HCT116 (cell line): Measurements from ENCODE around the gene ENPEP. TPM values are rescaled to one million over a fixed set of nuclear protein-coding genes. Genes with fewer than 3 reads are reported as not detected.

ENCODE experiments used
- ATAC-seq: fragments of 200-7000 bp; cut with Tn5 transposase; 2 replicates; pipeline ENCODE4 v1.9.1; 2020; ENCODE audit warnings: mild to moderate bottlenecking, moderate library complexity
- BruUV-seq: library from RNA; stranded (reverse); fragments of 400-500 nt; replicated peaks from 2 replicates; lab custom pipeline; 2021; lab: Mats Ljungman, UMichigan
- CTCF ChIA-PET: fragments of 300-600 bp; sonication (Branson Sonifier 250); formaldehyde crosslinking; loops from one replicate; lab custom pipeline; 2021; ENCODE audit warnings: antibody characterized with exemption; lab: Charles Lee
- POLR2A ChIA-PET: fragments of 300-600, 350-600 bp; sonication (Branson Sonifier 250); formaldehyde crosslinking; loops from one replicate; lab custom pipeline; 2021; ENCODE audit warnings: antibody characterized with exemption; lab: Charles Lee
- RAD21 ChIA-PET, 2 experiments: fragments of 300-600 bp; sonication (Branson Sonifier 250); formaldehyde crosslinking; loops; one replicate each; lab custom pipeline; 2023; ENCODE audit warnings: low total read pairs in 2 of 2; ENCODE audit not compliant: uncharacterized antibody in 2 of 2, unreplicated experiment in 2 of 2, low non-redundant PET in 1 of 2; lab: Charles Lee
- DNase-seq: peaks from one replicate; pipeline ENCODE4 v3.0.0-alpha.2; 2010; ENCODE audit warnings: low read depth, low spot score
- H2AFZ ChIP-seq: fragments of 200-600 bp; shearing (Covaris generic), sonication (generic); 2 replicates; pipeline ENCODE4 v1.6.1; 2017; ENCODE audit warnings: low read depth, mixed run types, mixed read lengths, antibody characterized with exemption, low read length; ENCODE audit not compliant: poor library complexity, severe bottlenecking
- H3K27ac ChIP-seq: 2 replicates; pipeline ENCODE4 v1.5.1; 2012; ENCODE audit warnings: low read depth, low read length
- H3K27me3 ChIP-seq: fragments of 200-600 bp; sonication (generic); 2 replicates; pipeline ENCODE4 v1.6.1; 2016; ENCODE audit warnings: mixed run types, low read length, mixed read lengths; ENCODE audit not compliant: insufficient read depth
- H3K36me3 ChIP-seq, 2 experiments: fragments of 200-500 bp in 1 of 2; fragments of 200-600 bp in 1 of 2; sonication (Bioruptor generic) in 1 of 2; sonication (generic) in 1 of 2; 2 replicates each; pipeline versions ENCODE4 v1.5.1 to v1.6.1; 2014 to 2016; ENCODE audit warnings: low read length in 2 of 2, inconsistent platforms in 1 of 2, mixed read lengths in 1 of 2, mixed run types in 1 of 2; ENCODE audit not compliant: insufficient read depth in 2 of 2, control insufficient read depth in 1 of 2
- H3K4me1 ChIP-seq, 2 experiments: fragments of 200-600 bp in 1 of 2; sonication (generic) in 1 of 2; 2 replicates each; pipeline versions ENCODE4 v1.5.1 to v1.6.1; 2012 to 2017; ENCODE audit warnings: low read length in 2 of 2, inconsistent platforms in 1 of 2, mild to moderate bottlenecking in 1 of 2, mixed read lengths in 1 of 2, mixed run types in 1 of 2, moderate library complexity in 1 of 2; ENCODE audit not compliant: insufficient read depth in 2 of 2, control insufficient read depth in 1 of 2
- H3K4me2 ChIP-seq: fragments of 200-600 bp; sonication (generic); 2 replicates; pipeline ENCODE4 v1.6.1; 2017; ENCODE audit warnings: mixed run types, low read length, mixed read lengths
- H3K4me3 ChIP-seq, 2 experiments: fragments of 200-600 bp in 1 of 2; sonication (generic) in 1 of 2; replicated peaks in 1 of 2; 2 replicates each; pipeline ENCODE4 v1.5.1; 2011 to 2016; ENCODE audit warnings: low read length in 2 of 2, control low read depth in 1 of 2, low read depth in 1 of 2, mild to moderate bottlenecking in 1 of 2, mixed read lengths in 1 of 2, mixed run types in 1 of 2
- H3K79me2 ChIP-seq: fragments of 200-600 bp; sonication (generic); 2 replicates; pipeline ENCODE4 v1.6.1; 2017; ENCODE audit warnings: mild to moderate bottlenecking, mixed run types, low read length, moderate library complexity, mixed read lengths; ENCODE audit not compliant: insufficient read depth
- H3K9ac ChIP-seq: fragments of 200-600 bp; sonication (generic); 2 replicates; pipeline ENCODE4 v1.6.1; 2016; ENCODE audit warnings: low read length, mixed read lengths
- H3K9me2 ChIP-seq: fragments of 200-600 bp; sonication (generic), shearing (Covaris generic); 2 replicates; pipeline ENCODE4 v1.6.1; 2017; ENCODE audit warnings: mixed run types, mild to moderate bottlenecking, moderate library complexity; ENCODE audit not compliant: insufficient read depth
- H3K9me3 ChIP-seq, 2 experiments: fragments of 200-500 bp in 1 of 2; fragments of 200-600 bp in 1 of 2; sonication (Bioruptor generic) in 1 of 2; sonication (generic) in 1 of 2; 2 replicates each; pipeline ENCODE4 v1.6.1; 2014 to 2017; ENCODE audit warnings: low read length in 2 of 2, mixed read lengths in 2 of 2, inconsistent platforms in 1 of 2, low read depth in 1 of 2, mild to moderate bottlenecking in 1 of 2, mixed run types in 1 of 2, moderate library complexity in 1 of 2; ENCODE audit not compliant: control insufficient read depth in 1 of 2, insufficient read depth in 1 of 2
- H4K20me1 ChIP-seq: fragments of 200-600 bp; sonication (generic), shearing (Covaris generic); 2 replicates; pipeline ENCODE4 v1.6.1; 2017; ENCODE audit warnings: mixed run types, mild to moderate bottlenecking, moderate library complexity; ENCODE audit not compliant: insufficient read depth
- CBX3 ChIP-seq: IDR thresholded peaks from 2 replicates; pipeline ENCODE4 v1.6.1; 2012; ENCODE audit warnings: low read depth
- EGR1 ChIP-seq: IDR thresholded peaks from 2 replicates; pipeline ENCODE4 v1.6.1; 2012; ENCODE audit warnings: low read depth
- EZH2 ChIP-seq: fragments of 200-600 bp; sonication (generic); IDR thresholded peaks from 2 replicates; pipeline ENCODE4 v1.6.1; 2017; ENCODE audit warnings: antibody characterized with exemption, mixed run types
- EZH2phosphoT487 ChIP-seq: fragments of 200-600 bp; IDR thresholded peaks from 2 replicates; pipeline ENCODE4 v1.6.1; 2018; ENCODE audit warnings: antibody characterized with exemption, borderline replicate concordance
- FOSL1 ChIP-seq: IDR thresholded peaks from 2 replicates; pipeline ENCODE4 v1.6.1; 2012; ENCODE audit warnings: low read depth
- JUND ChIP-seq: IDR thresholded peaks from 2 replicates; pipeline ENCODE4 v1.6.1; 2012
- POLR2A ChIP-seq: IDR thresholded peaks from 2 replicates; pipeline ENCODE4 v1.7.0; 2011; ENCODE audit warnings: borderline replicate concordance; ENCODE audit not compliant: insufficient read depth, insufficient read length; ENCODE audit errors: extremely low read depth
- RAD21 ChIP-seq: IDR thresholded peaks from 2 replicates; pipeline ENCODE4 v1.6.1; 2012; ENCODE audit warnings: low read depth, mild to moderate bottlenecking
- SP1 ChIP-seq: IDR thresholded peaks from 2 replicates; pipeline ENCODE4 v1.6.1; 2012; ENCODE audit warnings: low read depth
- SRF ChIP-seq: IDR thresholded peaks from 2 replicates; pipeline ENCODE4 v1.6.1; 2012; ENCODE audit warnings: low read depth
- TCF7L2 ChIP-seq: IDR thresholded peaks from 2 replicates; pipeline ENCODE4 v1.7.0; 2011; ENCODE audit warnings: borderline replicate concordance, inconsistent platforms; ENCODE audit not compliant: insufficient read depth, insufficient read length; ENCODE audit errors: extremely low read depth
- YY1 ChIP-seq: IDR thresholded peaks from 2 replicates; pipeline ENCODE4 v1.6.1; 2011; ENCODE audit warnings: low read length, low read depth, moderate library complexity, mild to moderate bottlenecking; ENCODE audit not compliant: insufficient replicate concordance; ENCODE audit errors: extremely low read depth
- intact Hi-C: fragments of 100-400 bp; cut with micrococcal nuclease; formaldehyde crosslinking; loops from 2 replicates; pipeline ENCODE4 v1.10.0; 2022
- total RNA-seq: library from RNA; stranded (reverse); gene quantifications from one replicate; pipeline ENCODE4 v1.2.1, GENCODE V29; 2021; ENCODE audit not compliant: unreplicated experiment
- TF ChIP-seq, protein P1 (sequence below): IDR thresholded peaks from 2 replicates; pipeline ENCODE4 v1.6.1; 2011; ENCODE audit warnings: mild to moderate bottlenecking, low read length, moderate library complexity; ENCODE audit not compliant: insufficient replicate concordance; ENCODE audit errors: extremely low read depth
- TF ChIP-seq, protein P2 (sequence below): IDR thresholded peaks from 2 replicates; pipeline ENCODE4 v1.6.1; 2012

Gene ENPEP
- total RNA-seq, 1 experiment from 2014 or later = 4.5 TPM

DNA sequence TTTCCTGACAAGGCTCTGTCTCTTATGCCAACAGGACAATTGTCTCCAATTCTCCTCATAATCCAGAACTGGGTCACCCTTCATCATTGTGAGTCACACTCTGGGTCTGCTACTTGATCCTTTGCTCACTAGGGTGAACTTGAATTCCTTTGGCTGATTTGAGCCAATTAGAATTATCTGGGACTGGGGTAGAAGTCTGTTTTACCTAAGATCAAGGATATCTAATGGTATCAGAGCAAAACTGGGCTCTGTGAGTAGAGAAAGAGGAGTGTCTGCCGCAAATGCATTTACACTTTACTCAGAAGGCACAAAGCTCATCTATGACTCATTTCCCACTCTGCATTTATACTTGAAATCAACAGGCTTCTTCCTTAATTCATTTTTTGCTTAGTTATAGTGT lies 74.3 kb downstream of the ENPEP start:
- intact Hi-C loops = no loop called here
- Histone ChIP-seq H4K20me1 (no peaks in the 10 kb centered on the region), H3K4me1 (peaks cover 0 to 11% of the 10 kb centered on the region in 2 experiments; a peak in 2 of 4 replicates), H3K9ac (no peak overlapping the region), H3K79me2 (no peaks in the 10 kb centered on the region), H3K36me3 (no peaks in the 10 kb centered on the region), H3K9me3 (no peaks in the 10 kb centered on the region), H3K4me3 (no peak overlapping the region), H3K27ac (no peak overlapping the region), H3K27me3 (no peaks in the 10 kb centered on the region), H2AFZ (peak overlapping the region; percentile 15), H3K4me2 (peak overlapping the region; percentile 43), H3K9me2 (no peaks in the 10 kb centered on the region)
- ChIA-PET RAD21 (no interaction called here), POLR2A (no interaction called here), CTCF (interaction anchor here (1.0 kb wide), 1 partner anchor 32 kb away, joined by 3 read pairs; no protein-coding TSS in a partner anchor)
- DNase-seq = peak; percentile 6
- ATAC-seq = peak; percentile 49; the same call in 1 of the 2 replicates
- TF ChIP-seq, protein P1, sequence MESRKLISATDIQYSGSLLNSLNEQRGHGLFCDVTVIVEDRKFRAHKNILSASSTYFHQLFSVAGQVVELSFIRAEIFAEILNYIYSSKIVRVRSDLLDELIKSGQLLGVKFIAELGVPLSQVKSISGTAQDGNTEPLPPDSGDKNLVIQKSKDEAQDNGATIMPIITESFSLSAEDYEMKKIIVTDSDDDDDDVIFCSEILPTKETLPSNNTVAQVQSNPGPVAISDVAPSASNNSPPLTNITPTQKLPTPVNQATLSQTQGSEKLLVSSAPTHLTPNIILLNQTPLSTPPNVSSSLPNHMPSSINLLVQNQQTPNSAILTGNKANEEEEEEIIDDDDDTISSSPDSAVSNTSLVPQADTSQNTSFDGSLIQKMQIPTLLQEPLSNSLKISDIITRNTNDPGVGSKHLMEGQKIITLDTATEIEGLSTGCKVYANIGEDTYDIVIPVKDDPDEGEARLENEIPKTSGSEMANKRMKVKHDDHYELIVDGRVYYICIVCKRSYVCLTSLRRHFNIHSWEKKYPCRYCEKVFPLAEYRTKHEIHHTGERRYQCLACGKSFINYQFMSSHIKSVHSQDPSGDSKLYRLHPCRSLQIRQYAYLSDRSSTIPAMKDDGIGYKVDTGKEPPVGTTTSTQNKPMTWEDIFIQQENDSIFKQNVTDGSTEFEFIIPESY = no peak
- TF ChIP-seq SP1 = peak; percentile 32
- peak; percentile 30; the same call in 1 of the 2 replicates for TF ChIP-seq JUND
- TF ChIP-seq POLR2A = no peak
- TF ChIP-seq FOSL1 = peak; percentile 53
- TF ChIP-seq, protein P2, sequence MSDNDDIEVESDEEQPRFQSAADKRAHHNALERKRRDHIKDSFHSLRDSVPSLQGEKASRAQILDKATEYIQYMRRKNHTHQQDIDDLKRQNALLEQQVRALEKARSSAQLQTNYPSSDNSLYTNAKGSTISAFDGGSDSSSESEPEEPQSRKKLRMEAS = no peak
- no peak for TF ChIP-seq CBX3
- TF ChIP-seq SRF = no peak
- TF ChIP-seq TCF7L2 = no peak
- BruUV-seq = no TSS peak

DNA sequence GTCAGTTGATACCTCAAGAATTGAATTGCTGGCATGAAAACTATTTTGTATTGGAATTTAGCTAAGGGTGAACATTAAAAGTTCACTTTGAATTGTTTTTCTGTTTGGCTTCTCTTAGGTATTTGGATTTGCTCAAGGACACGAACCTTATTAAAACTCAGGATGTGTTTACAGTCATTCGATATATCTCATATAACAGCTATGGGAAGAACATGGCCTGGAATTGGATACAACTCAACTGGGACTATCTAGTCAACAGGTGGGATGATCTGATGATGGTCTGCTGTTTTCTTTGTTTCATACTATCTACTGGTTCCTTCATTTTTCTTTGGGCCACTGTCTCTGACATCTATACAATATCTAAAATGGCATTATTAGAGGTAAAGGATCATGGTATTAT lies 77.2 kb downstream of the ENPEP start:
- no peaks in the 10 kb centered on the region for H4K20me1 ChIP-seq
- H3K4me3 ChIP-seq = no peak overlapping the region
- BruUV-seq = no TSS peak
- intact Hi-C loops = no loop called here
- H3K4me1 ChIP-seq = peaks cover 0 to 11% of the 10 kb centered on the region in 2 experiments; a peak in 2 of 4 replicates
- no peaks in the 10 kb centered on the region for H3K36me3 ChIP-seq
- no peaks in the 10 kb centered on the region for H3K27me3 ChIP-seq
- ChIA-PET RAD21 (no interaction called here), POLR2A (no interaction called here), CTCF (no interaction called here)
- H3K4me2 ChIP-seq = no peak overlapping the region
- no peaks in the 10 kb centered on the region for H3K9me3 ChIP-seq
- H3K9ac ChIP-seq = no peak overlapping the region
- no peaks in the 10 kb centered on the region for H3K79me2 ChIP-seq
- DNase-seq (no peak), ATAC-seq (no peak)
- no peak overlapping the region for H3K27ac ChIP-seq
- no peaks in the 10 kb centered on the region for H3K9me2 ChIP-seq
- no peak overlapping the region for H2AFZ ChIP-seq
- TF ChIP-seq EZH2 (no peak), EZH2phosphoT487 (no peak), RAD21 (no peak), SRF (no peak), EGR1 (no peak), JUND (no peak), SP1 (no peak), CBX3 (no peak), YY1 (no peak)
- TF ChIP-seq, protein P2 = no peak
- TF ChIP-seq, protein P1 = no peak
